Measurements from ENCODE around the gene TNFSF8. TPM values are rescaled to one million over a fixed set of nuclear protein-coding genes. Genes with fewer than 3 reads are reported as not detected.

TNFSF8 gene
- total RNA-seq, 6 experiments from 2014 or later: not detected

GRCh38 chr9:114895521-114895991 is 34.8 kb downstream of the TNFSF8 start:
- H3K4me3 Mint-ChIP-seq: peak overlapping the region; percentile 38; the same call in 1 of the 2 replicates
- H3K27ac Mint-ChIP-seq: peak overlapping the region; percentile 93
- H3K4me1 Mint-ChIP-seq (ENCODE audit: low read depth): peaks cover 49% of the 10 kb centered on the region
- H3K9me3 Mint-ChIP-seq: 0 out of 2 replicates have a peak, but pooled peaks cover 5% of the 10 kb centered on the region
- TF ChIP-seq CTCF (IDR thresholded peaks at IDR 0.05): no peak
- no peak for DNase-seq
- H3K36me3 Mint-ChIP-seq (ENCODE audit: low read depth): peaks cover 9% of the 10 kb centered on the region; the same call in 1 of the 2 replicates
- H3K27me3 Mint-ChIP-seq (ENCODE audit: insufficient read depth): no peaks in the 10 kb centered on the region

- TF ChIP-seq CTCF (IDR thresholded peaks at IDR 0.05): no peak
- Mint-ChIP-seq H3K4me3 (peak overlapping the region; percentile 38), H3K27me3 (ENCODE audit: insufficient read depth) (no peaks in the 10 kb centered on the region), H3K36me3 (ENCODE audit: low read depth) (peaks cover 9% of the 10 kb centered on the region; the same call in 1 of the 2 replicates), H3K27ac (peak overlapping the region; percentile 93), H3K4me1 (ENCODE audit: low read depth) (peaks cover 56% of the 10 kb centered on the region), H3K9me3 (0 out of 2 replicates have a peak, but pooled peaks cover 5% of the 10 kb centered on the region)
- peak; percentile 92 for DNase-seq
These were observed 35.6 kb downstream of the TNFSF8 start for GRCh38 chr9:114894609-114895433.

- peaks cover 62% of the 10 kb centered on the region for H3K4me1 Mint-ChIP-seq (ENCODE audit: low read depth)
- H3K27me3 Mint-ChIP-seq (ENCODE audit: insufficient read depth): no peaks in the 10 kb centered on the region
- peak overlapping the region; percentile 93 for H3K27ac Mint-ChIP-seq
- H3K9me3 Mint-ChIP-seq: 0 out of 2 replicates have a peak, but pooled peaks cover 5% of the 10 kb centered on the region
- no peak for DNase-seq
- H3K36me3 Mint-ChIP-seq (ENCODE audit: low read depth): peaks cover 9% of the 10 kb centered on the region; the same call in 1 of the 2 replicates
- no peak for TF ChIP-seq CTCF (IDR thresholded peaks at IDR 0.05)
- peak overlapping the region; percentile 8; the same call in 1 of the 2 replicates for H3K4me3 Mint-ChIP-seq
These were observed 36.2 kb downstream of the TNFSF8 start for GRCh38 chr9:114894206-114894605.

GRCh38 chr9:114893221-114894010 is 37.0 kb downstream of the TNFSF8 start:
- TF ChIP-seq CTCF (IDR thresholded peaks at IDR 0.05): no peak
- H3K9me3 Mint-ChIP-seq: 0 out of 2 replicates have a peak, but pooled peaks cover 5% of the 10 kb centered on the region
- no peaks in the 10 kb centered on the region for H3K27me3 Mint-ChIP-seq (ENCODE audit: insufficient read depth)
- H3K36me3 Mint-ChIP-seq (ENCODE audit: low read depth): peaks cover 9% of the 10 kb centered on the region; the same call in 1 of the 2 replicates
- H3K4me1 Mint-ChIP-seq (ENCODE audit: low read depth): peaks cover 62% of the 10 kb centered on the region
- peak overlapping the region; percentile 8; the same call in 1 of the 2 replicates for H3K4me3 Mint-ChIP-seq
- H3K27ac Mint-ChIP-seq: peak overlapping the region; percentile 93
- DNase-seq: peak; percentile 30

- no peak overlapping the region for H3K4me3 Mint-ChIP-seq
- H3K27me3 Mint-ChIP-seq (ENCODE audit: insufficient read depth): no peaks in the 10 kb centered on the region; the same call in 1 of the 2 replicates
- peaks cover 5% of the 10 kb centered on the region; the same call in 1 of the 2 replicates for H3K9me3 Mint-ChIP-seq
- H3K4me1 Mint-ChIP-seq (ENCODE audit: low read depth): peaks cover 45% of the 10 kb centered on the region
- TF ChIP-seq CTCF (IDR thresholded peaks at IDR 0.05): no peak
- peaks cover 9% of the 10 kb centered on the region; the same call in 1 of the 2 replicates for H3K36me3 Mint-ChIP-seq (ENCODE audit: low read depth)
- no peak overlapping the region for H3K27ac Mint-ChIP-seq
- no peak for DNase-seq
These were observed 40.6 kb downstream of the TNFSF8 start for GRCh38 chr9:114889802-114890224.

Measured in HFFc6 (cell line).